Natural killer cell (primary cell): ENCODE data around the gene MPL. TPM values are rescaled to one million over a fixed set of nuclear protein-coding genes. Genes with fewer than 3 reads are reported as not detected.

Source experiments
- ATAC-seq, 3 donors: fragments of 150-1000 bp in 2 of 3; fragments of 200-7000 bp in 1 of 3; cut with Tn5 transposase; 1 replicate in 1 of 3; 2 replicates in 2 of 3; pipeline ENCODE4 v1.10.0; 2021; ENCODE audit warnings: mild to moderate bottlenecking in 2 of 3, moderate library complexity in 2 of 3
- DNase-seq, 2 donors: peaks; one replicate each; pipeline versions ENCODE4 v3.0.0 to v3.0.0-alpha.2; 2013 to 2021; ENCODE audit warnings: mixed read lengths in 1 of 2
- H3K27ac ChIP-seq: one replicate; pipeline ENCODE4 v1.5.1; 2013; ENCODE audit warnings: mild to moderate bottlenecking, low read length
- H3K27me3 ChIP-seq: one replicate; pipeline ENCODE4 v1.6.1; 2013; ENCODE audit warnings: low read length; ENCODE audit not compliant: control insufficient read depth, insufficient read depth
- H3K36me3 ChIP-seq: one replicate; pipeline ENCODE4 v1.6.1; 2013; ENCODE audit warnings: low read length; ENCODE audit not compliant: control insufficient read depth, insufficient read depth
- H3K4me1 ChIP-seq: one replicate; pipeline ENCODE4 v1.6.1; 2013; ENCODE audit warnings: low read length; ENCODE audit not compliant: control insufficient read depth, insufficient read depth
- H3K4me3 ChIP-seq: one replicate; pipeline ENCODE4 v1.5.1; 2013; ENCODE audit warnings: low read length
- H3K9me3 ChIP-seq: one replicate; pipeline ENCODE4 v1.6.1; 2013; ENCODE audit warnings: low read length; ENCODE audit not compliant: control insufficient read depth, insufficient read depth
- H3K27ac Mint-ChIP-seq, 2 donors: one replicate each; pipeline ENCODE4 v1.8.0; 2022; ENCODE audit warnings: mild to moderate bottlenecking in 2 of 2, mixed read lengths in 2 of 2, moderate library complexity in 1 of 2
- H3K27me3 Mint-ChIP-seq, 2 donors: one replicate each; pipeline ENCODE4 v1.8.0; 2022; ENCODE audit warnings: low read depth in 2 of 2, mixed read lengths in 2 of 2
- H3K36me3 Mint-ChIP-seq: one replicate; pipeline ENCODE4 v1.8.0; 2022; ENCODE audit warnings: mixed read lengths
- H3K4me1 Mint-ChIP-seq, 2 donors: one replicate each; pipeline ENCODE4 v1.8.0; 2022; ENCODE audit warnings: mixed read lengths in 2 of 2
- H3K4me3 Mint-ChIP-seq: one replicate; pipeline ENCODE4 v1.8.0; 2022; ENCODE audit warnings: mild to moderate bottlenecking, moderate library complexity, mixed read lengths
- H3K9me3 Mint-ChIP-seq, 2 donors: one replicate each; pipeline ENCODE4 v1.8.0; 2022; ENCODE audit warnings: mixed read lengths in 2 of 2
- CTCF ChIP-seq: fragments of 200-600 bp; IDR thresholded peaks from one replicate; pipeline ENCODE4 v1.8.0; 2022; ENCODE audit warnings: antibody characterized with exemption
- whole genome bisulfite sequencing: methylation state at CpG from one replicate; pipeline ENCODE4 v1.1.7; 2013; ENCODE audit warnings: missing lambda C conversion rate; ENCODE audit not compliant: insufficient coverage; 5-methylcytosine and 5-hydroxymethylcytosine counted together
- intact Hi-C: fragments of 100-400 bp; cut with micrococcal nuclease; formaldehyde crosslinking; loops from one replicate; pipeline ENCODE4 v1.14.2; 2022
- total RNA-seq, 4 donors: library from RNA; stranded (reverse); fragments of 120-200 nt in 1 of 4; gene quantifications; one replicate each; pipeline versions ENCODE4 v1.2.3 to v1.2.4, GENCODE V29; 2013 to 2022

MPL gene
- total RNA-seq, 3 donors from 2014 or later (not counting 1 experiment from before 2014, with no cell fraction given), result 0.43 to 1.7 (median 0.48) TPM

DNA sequence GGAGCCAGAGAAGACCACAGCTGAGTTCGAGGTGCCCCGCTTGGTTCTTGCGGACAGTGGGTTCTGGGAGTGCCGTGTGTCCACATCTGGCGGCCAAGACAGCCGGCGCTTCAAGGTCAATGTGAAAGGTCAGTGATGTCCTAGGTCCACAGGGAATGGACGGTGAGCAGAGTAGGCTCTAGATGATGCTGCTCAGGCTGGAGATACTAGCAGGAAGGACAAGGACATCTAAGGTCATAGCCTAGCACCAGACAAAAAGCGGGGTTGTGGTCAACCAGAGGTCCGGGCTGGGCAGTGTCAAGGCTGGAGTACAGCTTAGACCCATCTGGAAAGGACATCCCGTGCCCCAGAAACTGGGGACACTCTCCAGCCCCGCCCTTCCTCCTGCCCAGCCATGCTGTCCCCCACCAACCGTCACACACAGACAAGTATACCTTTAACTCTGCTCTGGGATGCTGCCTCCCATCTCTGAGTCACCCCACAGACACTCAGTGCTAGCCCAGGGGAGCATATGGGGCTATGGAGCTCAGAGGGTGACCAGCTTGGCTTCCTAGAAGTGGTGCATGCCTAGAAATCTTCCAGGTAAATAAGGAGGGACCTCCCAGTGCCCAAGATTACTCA, 28.1 kb upstream of the MPL start:
- Histone ChIP-seq H3K36me3 (peaks cover 2% of the 10 kb centered on the region), H3K4me1 (no peaks in the 10 kb centered on the region), H3K27me3 (no peaks in the 10 kb centered on the region), H3K9me3 (no peaks in the 10 kb centered on the region), H3K4me3 (no peak overlapping the region), H3K27ac (no peak overlapping the region)
- intact Hi-C loops, result no loop called here
- Mint-ChIP-seq H3K27me3 (no peaks in the 10 kb centered on the region), H3K9me3 (no peaks in the 10 kb centered on the region), H3K36me3 (no peaks in the 10 kb centered on the region), H3K4me1 (no peaks in the 10 kb centered on the region), H3K27ac (no peak overlapping the region), H3K4me3 (no peak overlapping the region)
- WGBS, result 88% methylated on average over 13 of the region's 13 CpGs
- DNase-seq (no peak), ATAC-seq (no peak)
- no peak for TF ChIP-seq CTCF

GRCh38 chr1:43311521-43311920, 26.1 kb upstream of the MPL start:
- H3K27ac ChIP-seq, result no peak overlapping the region
- TF ChIP-seq CTCF, result no peak
- Mint-ChIP-seq H3K27me3 (no peaks in the 10 kb centered on the region), H3K4me3 (no peak overlapping the region), H3K36me3 (no peaks in the 10 kb centered on the region), H3K4me1 (no peaks in the 10 kb centered on the region), H3K27ac (no peak overlapping the region), H3K9me3 (no peaks in the 10 kb centered on the region)
- no peaks in the 10 kb centered on the region for H3K4me1 ChIP-seq
- DNase-seq, result no peak
- H3K4me3 ChIP-seq, result no peak overlapping the region
- H3K9me3 ChIP-seq, result no peaks in the 10 kb centered on the region
- 89% methylated on average over 9 of the region's 9 CpGs for WGBS
- H3K27me3 ChIP-seq, result no peaks in the 10 kb centered on the region
- H3K36me3 ChIP-seq, result peaks cover 2% of the 10 kb centered on the region
- intact Hi-C loops, result no loop called here
- ATAC-seq, result no peak

DNA sequence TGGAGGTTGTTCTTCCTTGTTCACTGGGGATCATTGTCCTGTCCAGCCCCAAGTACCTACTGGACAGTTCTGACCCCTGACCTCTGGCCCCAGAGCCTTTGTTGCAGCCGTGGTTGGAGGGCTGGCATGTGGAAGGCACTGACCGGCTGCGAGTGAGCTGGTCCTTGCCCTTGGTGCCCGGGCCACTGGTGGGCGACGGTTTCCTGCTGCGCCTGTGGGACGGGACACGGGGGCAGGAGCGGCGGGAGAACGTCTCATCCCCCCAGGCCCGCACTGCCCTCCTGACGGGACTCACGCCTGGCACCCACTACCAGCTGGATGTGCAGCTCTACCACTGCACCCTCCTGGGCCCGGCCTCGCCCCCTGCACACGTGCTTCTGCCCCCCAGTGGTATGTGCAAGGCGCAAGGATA, 25.4 kb upstream of the MPL start:
- no peaks in the 10 kb centered on the region for H3K36me3 Mint-ChIP-seq
- H3K27me3 Mint-ChIP-seq, result no peaks in the 10 kb centered on the region
- ATAC-seq (no peak), DNase-seq (no peak)
- H3K27ac ChIP-seq, result no peak overlapping the region
- TF ChIP-seq CTCF, result no peak
- intact Hi-C loops, result no loop called here
- H3K9me3 ChIP-seq, result no peaks in the 10 kb centered on the region
- no peak overlapping the region for H3K4me3 ChIP-seq
- no peaks in the 10 kb centered on the region for H3K27me3 ChIP-seq
- 95% methylated on average over 19 of the region's 19 CpGs for WGBS
- peaks cover 2% of the 10 kb centered on the region for H3K36me3 ChIP-seq
- H3K4me1 Mint-ChIP-seq, result peaks cover 0 to 6% of the 10 kb centered on the region in 2 donors
- H3K27ac Mint-ChIP-seq, result no peak overlapping the region
- H3K9me3 Mint-ChIP-seq, result no peaks in the 10 kb centered on the region
- no peaks in the 10 kb centered on the region for H3K4me1 ChIP-seq
- H3K4me3 Mint-ChIP-seq, result no peak overlapping the region
